AG10803 (cell line): ENCODE measurements around the gene RPL13A.
"Not testable (repeated sequence)": the region's sequence is repeated elsewhere in the genome, so short reads cannot be mapped to it uniquely, and the experiment has no call there.

Experiments used
- DNase-seq: peaks from one replicate; pipeline ENCODE4 v3.0.0; 2010; ENCODE audit warnings: low read depth
- H3K4me3 ChIP-seq: 2 replicates; pipeline ENCODE4 v1.5.1; 2011; ENCODE audit warnings: mild to moderate bottlenecking, low read length, control low read depth
- CTCF ChIP-seq: conservative IDR thresholded peaks from 2 replicates; pipeline ENCODE4 v1.5.1; 2011; ENCODE audit warnings: mild to moderate bottlenecking, low read length, control low read depth, inconsistent platforms

Gene RPL13A

GRCh38 chr19:49468746-49469447, 18.5 kb upstream of the RPL13A start:
- no peak for TF ChIP-seq CTCF
- no peak overlapping the region for H3K4me3 ChIP-seq
- peak; percentile 75 for DNase-seq

- no peak for DNase-seq
- H3K4me3 ChIP-seq = no peak overlapping the region
- TF ChIP-seq CTCF = peak; percentile 21
Measured at GRCh38 chr19:49469828-49470614, 17.4 kb upstream of the RPL13A start.

- DNase-seq = no peak
- no peak for TF ChIP-seq CTCF
- H3K4me3 ChIP-seq = no peak overlapping the region
Measured at GRCh38 chr19:49470615-49470978, 16.8 kb upstream of the RPL13A start.

GRCh38 chr19:49472936-49473335, 14.5 kb upstream of the RPL13A start:
- DNase-seq = no peak
- no peak overlapping the region for H3K4me3 ChIP-seq
- no peak for TF ChIP-seq CTCF

GRCh38 chr19:49473501-49473867, 13.9 kb upstream of the RPL13A start:
- not testable (repeated sequence) for DNase-seq
- H3K4me3 ChIP-seq = peak overlapping the region; percentile 76

GRCh38 chr19:49473868-49474541, 13.4 kb upstream of the RPL13A start, which contains the start of gene FLT3LG:
Gene FLT3LG, plus strand, starts transcription at chr19:49474215. Its CDS starts 425 bp downstream, at chr19:49474640.
- peak; percentile 73 for DNase-seq
- TF ChIP-seq CTCF = peak; percentile 79
- peak within 1 kb of the TSS; percentile 76 for H3K4me3 ChIP-seq

GRCh38 chr19:49474542-49474924, 12.9 kb upstream of the RPL13A start:
- no peak for DNase-seq
- H3K4me3 ChIP-seq = peak overlapping the region; percentile 76
- no peak for TF ChIP-seq CTCF
